NCI-H2107 treated with DMSO at 0.1 percent for 48 hours (cell line): ENCODE data around the gene FRYL.
"Not testable (repeated sequence)": the region's sequence is repeated elsewhere in the genome, so short reads cannot be mapped to it uniquely, and the experiment has no call there.

Experiments used
- DNase-seq: peaks from one replicate; lab custom pipeline; 2025; ENCODE audit not compliant: unreplicated experiment; lab: John Stamatoyannopoulos, UW

The FRYL gene

GRCh38 chr4:48704091-48704802 is 75.8 kb downstream of the FRYL start:
- DNase-seq, result no peak

DNA sequence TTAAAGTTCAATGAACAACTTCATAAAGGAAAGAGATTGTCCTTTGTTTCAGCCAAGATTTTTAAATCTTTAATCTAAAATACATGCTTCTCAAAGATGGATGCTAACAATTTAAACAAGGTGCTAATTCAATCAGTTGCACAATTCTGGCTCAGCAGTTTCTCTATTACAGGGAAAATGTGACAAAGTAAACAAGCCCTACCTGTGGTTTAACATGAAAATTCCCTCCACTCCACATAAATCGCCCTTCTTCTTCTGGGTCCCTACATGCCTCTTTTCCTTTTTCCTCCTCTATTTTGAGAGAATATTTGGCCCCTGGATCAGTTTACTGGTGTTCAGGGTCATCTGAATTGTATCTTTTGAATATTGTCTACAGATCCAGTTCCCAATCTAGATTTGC is 80.6 kb downstream of the FRYL start:
- DNase-seq, result no peak

GRCh38 chr4:48698029-48698971 is 81.8 kb downstream of the FRYL start:
- no peak for DNase-seq

DNA sequence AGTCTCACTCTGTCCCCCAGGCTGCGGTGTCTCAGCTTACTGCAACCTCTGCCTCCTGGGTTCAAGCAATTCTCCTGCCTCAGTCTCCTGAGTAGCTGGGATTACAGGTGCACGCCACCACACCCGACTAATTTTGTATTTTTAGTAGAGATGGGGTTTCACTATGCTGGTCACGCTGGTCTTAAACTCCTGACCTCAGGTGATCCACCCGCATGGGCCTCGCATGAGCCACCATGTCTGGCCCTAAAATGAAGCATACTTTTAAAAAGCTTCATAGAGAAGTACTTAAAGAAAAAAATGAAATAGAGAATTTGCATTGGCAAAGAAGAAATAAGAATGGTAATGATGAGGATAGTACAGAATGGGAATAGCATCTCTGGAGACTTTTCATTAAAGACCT is 82.6 kb downstream of the FRYL start:
- DNase-seq, result not testable (repeated sequence)

- no peak for DNase-seq
These were observed 85.3 kb downstream of the FRYL start for GRCh38 chr4:48694824-48695223.

DNA sequence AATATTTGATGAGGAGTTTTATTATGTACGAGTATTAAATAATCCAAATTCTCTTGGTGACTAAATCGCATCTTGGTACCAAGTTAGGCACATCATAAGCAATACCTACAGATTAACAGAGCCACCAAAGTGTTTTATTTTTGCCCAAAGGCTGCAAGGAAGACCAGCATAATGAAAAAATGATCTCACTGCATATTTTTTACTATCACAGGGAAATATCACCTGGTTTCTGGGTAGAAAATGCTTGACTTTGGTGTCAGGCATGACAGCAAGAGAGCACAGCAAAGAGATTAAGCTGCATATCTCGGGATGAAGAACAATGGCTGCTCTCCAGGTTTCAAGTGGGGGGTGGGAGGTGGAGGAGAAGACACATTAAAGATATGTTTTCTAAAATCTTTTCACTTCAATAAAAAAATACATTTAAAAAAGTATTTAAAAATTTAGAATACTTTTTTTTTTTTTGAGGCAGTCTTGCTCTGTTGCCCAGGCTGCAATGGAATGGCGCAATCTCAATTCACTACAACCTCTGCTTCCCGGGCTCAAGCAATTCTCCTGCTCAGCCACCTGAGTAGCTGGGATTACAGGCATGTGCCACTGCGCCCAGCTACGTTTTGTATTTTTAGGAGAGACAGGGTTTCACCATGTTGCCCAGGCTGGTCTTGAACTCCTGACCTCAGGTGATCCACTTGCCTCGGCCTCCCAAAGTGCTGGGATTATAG is 86.1 kb downstream of the FRYL start:
- DNase-seq, result no peak

DNA sequence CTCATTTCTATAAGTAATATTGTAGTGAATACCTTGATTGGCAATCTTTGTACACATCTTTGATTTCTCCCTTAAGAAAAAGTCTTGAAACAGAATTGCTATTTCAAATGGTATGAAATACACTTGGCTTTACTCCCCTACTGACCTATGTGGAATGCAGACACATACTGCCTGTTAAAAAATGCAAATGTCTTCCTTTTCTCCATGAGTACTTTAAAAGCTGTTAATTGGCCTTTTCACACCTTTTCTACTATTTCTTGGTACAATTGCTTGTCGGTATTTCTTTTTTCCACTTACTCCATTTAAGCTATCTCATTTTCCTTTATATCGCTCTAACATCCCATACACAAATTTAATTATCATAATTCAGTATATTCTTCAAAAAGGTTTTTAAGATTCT is 87.2 kb downstream of the FRYL start:
- DNase-seq, result no peak

- no peak for DNase-seq
These were observed 88.0 kb downstream of the FRYL start for GRCh38 chr4:48692044-48692443.

DNA sequence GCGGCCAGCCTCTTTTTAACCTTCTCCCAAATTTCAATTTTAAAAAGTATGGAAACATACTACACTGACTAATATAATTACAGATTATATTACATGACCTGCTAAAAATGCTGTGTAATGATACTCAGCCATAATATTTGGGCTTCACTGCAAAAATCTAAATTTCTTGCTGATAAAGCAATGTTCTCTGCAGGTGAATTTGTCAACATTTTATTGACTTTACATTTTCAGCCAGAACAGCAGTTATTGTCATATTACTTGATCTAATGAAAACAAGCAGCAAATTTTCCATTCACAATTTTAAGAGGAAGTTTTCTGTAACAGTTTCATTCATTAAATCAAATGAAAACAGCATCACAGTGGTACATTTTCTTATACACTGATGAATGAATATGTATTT is 91.1 kb downstream of the FRYL start:
- no peak for DNase-seq

DNA sequence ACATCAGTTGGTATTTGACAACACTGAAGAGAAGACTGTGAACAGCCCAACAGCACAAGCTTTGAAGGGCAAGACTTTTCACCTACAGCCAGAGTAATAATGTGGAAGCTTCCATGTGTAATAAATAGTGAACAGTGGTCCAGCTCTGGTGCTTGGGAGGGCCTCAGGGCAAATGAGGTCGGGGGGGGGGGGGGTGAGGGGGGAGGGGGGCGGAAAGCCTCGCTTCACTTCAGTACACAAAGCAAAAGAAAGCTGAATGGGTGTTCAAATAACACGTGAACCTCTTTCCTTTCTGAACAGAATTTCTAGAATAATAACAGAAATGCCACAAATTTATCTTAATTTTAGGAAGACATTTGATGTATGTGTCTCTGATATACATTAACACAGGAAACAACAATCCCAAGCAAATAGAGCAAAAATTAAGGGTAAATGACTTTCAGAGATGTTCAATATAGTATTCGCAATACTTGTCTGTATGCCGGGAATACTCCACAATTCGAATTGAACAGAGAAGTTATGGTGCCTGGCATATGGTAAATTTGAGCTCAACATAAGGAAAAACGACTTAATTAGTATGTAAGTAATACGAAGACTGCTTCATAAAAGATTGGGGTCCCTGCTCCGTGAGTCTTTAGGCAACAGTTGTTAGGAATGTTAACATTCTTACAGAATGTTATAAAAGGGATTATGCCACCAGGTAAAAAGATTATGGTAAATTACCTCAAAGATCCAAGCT is 92.6 kb downstream of the FRYL start:
- DNase-seq, result no peak

DNA sequence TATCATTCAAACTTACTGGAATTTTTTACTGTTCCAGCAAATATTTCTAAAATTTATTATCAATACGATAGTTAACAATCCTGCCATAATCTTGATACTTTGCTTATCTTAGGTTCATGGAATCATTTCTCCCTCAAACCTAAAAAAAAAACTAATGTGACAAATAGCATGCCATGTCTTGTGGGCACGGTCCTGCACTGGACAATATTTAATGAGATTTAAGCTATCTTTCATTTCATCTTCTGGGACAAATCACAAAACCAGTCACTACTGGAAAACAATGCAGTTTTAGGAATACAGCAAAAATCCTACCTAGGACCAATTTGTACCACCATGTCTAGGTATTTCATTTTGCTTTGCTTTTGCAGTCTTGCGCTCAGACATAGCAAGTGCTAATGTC is 93.7 kb downstream of the FRYL start:
- no peak for DNase-seq

DNA sequence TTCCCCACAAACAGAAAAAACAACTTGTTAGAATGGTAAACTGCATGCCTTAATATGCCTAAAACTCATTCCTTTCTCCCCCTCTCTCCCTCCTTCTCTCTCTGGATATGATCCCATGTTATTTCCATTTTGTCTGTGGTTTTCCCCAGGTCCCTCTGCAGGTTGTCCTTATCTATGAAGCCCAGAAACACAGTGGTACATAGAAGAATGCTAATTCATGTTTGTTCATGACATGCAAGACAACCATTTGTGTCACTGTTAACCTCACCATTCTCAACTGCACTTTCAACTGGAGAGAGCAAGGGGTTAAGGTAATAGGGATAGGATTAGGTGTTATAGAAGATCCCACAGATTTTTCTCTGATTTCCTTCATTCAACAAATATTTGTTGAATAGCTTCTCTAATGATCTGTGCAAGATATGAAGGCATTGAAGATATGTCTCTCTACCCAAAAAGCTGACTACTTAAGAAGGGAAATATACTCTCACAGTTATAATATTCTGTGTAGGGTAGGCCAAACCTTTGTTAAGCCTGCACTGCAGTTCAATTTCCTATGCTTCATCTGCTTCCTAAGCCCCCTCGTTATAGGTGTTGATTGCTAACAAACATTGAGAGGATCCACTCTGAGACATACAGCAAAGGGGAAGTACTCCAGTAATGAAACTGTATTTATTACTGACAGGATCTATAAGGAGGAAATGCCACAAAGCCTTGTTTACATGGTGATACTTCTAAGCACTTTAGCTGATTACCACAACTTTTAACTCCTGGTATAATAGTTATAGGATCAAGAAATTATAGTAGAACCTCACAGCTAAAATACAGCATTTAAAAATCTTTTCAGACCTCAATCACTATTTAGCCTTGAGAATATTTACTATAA is 96.1 kb downstream of the FRYL start:
- DNase-seq, result no peak

DNA sequence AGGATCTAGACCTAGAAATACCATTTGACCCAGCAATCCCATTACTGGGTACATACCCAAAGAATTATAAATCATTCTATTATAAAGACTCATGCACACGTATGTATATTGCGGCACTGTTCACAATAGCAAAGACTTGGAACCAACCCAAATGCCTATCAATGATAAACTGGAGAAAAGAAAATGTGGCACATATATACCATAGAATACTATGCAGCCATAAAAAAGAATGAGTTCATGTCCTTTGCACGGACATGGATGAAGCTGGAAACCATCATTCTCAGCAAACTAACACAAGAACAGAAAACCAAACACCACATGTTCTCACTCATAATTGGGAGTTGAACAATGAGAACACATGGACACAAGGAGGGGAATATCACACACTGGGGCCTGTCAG is 97.2 kb downstream of the FRYL start:
- not testable (repeated sequence) for DNase-seq

- no peak for DNase-seq
These were observed 98.2 kb downstream of the FRYL start for GRCh38 chr4:48681856-48682255.

GRCh38 chr4:48680848-48681568 is 99.1 kb downstream of the FRYL start:
- no peak for DNase-seq

GRCh38 chr4:48673537-48673936 is 106.5 kb downstream of the FRYL start:
- no peak for DNase-seq

- DNase-seq, result no peak
These were observed 109.5 kb downstream of the FRYL start for GRCh38 chr4:48670587-48670986.

GRCh38 chr4:48669086-48669485 is 111.0 kb downstream of the FRYL start:
- no peak for DNase-seq

DNA sequence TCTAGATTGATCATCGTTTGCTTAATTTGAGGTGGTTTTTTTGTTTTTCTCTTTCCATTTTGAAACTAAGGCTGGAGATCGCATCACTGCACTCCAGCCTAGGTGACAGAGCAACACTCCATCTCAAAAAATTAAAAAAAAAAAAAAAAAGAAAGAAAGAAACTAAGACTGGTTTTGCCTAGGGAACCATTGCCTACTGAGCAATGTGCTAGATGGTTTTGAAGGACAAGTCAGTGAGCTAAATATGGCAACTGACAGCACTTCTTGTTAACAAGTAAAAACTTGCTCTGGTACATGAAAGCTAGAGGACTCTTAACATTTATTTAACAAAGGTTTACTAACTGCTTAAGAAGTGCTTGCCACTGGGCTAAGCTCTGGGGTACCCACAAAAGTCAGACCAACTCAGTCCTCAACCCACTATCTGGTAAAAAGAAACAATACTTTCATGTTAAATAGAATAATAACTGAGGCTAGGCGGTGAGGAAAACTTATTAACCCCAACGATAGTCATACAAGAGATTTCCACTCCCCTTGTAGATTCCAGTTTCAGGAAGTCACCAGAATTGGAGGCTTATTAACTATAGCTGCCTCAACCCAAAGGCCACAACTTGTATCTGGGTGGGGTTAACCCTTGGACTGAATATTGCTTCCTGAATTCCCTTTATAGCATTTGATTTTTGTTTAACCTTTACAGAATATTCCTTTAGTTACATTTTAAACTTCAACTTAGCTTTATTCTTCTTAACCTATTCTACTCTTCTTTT is 111.6 kb downstream of the FRYL start:
- no peak for DNase-seq
